Pons (tissue), 1 donor: ENCODE data around the gene FRY.
"Not testable (repeated sequence)": the region's sequence is repeated elsewhere in the genome, so short reads cannot be mapped to it uniquely, and the experiment has no call there.

Experiments
- DNase-seq: peaks from one replicate; pipeline ENCODE4 v3.0.0-alpha.2; 2016; ENCODE audit warnings: low spot score

Gene FRY

DNA sequence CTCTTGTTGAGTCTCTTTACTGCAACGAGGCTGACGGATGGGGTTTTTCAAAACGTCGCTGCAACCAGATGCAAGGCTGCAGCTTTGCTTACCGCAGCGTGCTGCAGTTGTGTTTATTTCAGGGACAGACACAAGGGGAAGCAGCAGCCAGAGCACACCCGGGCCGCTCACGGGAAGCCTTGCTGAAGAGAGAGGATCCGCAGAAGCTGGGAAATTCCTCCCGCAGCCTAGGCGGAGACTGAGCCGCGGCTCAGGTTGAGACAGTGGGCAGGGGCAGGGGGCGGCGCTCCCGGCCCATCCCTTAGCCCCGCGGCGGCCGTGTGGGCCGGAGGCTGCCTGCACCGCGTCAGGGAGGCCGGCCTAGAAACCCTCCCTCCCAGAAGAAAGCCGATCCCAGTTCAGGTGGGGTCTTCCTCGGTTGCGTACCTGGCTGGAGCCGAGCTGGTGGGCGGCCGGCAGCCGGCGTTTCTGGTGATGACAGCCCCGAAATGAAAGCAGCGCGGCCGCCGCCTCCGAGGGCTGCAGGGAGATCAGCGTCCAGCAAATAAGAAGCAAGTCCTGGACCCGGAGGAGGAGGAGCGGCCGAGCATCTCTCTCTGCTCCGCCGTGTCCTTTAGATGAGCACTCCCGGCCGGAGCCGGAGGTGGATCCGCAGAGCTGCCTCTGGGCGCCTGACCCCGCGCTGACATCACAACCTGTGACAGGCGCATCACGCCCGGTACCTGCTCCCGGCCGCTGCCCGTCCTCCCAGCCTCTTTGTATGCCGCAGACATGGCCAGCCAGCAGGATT, at the start of gene FRY:
FRY (plus strand) TSS at position 750 of the 790 bp plus-strand sequence; CDS start at position 772, 22 bp downstream.
- peak; percentile 53 for DNase-seq

- DNase-seq: no peak
These were observed 49.5 kb upstream of the FRY start for GRCh38 chr13:31982124-31982523.

DNA sequence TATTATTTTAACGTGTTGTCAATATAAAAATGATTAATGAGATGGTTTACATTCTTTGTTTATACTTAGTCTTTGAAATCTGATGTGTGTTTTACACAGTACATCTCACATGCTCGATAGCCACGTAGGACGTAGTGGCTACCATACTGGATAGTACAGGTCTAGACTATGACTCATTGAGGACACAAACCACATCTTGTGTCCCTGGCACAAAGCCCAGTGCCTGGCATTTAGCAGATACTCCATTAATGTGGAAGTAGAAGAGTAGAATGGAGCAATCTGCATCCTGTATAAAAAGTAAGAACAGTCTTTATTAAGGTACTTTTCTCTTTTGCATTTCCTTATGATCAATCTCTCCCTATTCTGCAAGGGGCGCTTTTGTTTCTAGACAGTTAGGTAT, 49.0 kb upstream of the FRY start:
- peak; percentile 37 for DNase-seq

GRCh38 chr13:31983696-31984095, 47.9 kb upstream of the FRY start:
- DNase-seq: not testable (repeated sequence)

- DNase-seq: not testable (repeated sequence)
These were observed 47.2 kb upstream of the FRY start for GRCh38 chr13:31984388-31984787.

GRCh38 chr13:31986676-31987470, 44.7 kb upstream of the FRY start:
- no peak for DNase-seq

- DNase-seq: no peak
These were observed 43.9 kb upstream of the FRY start for GRCh38 chr13:31987535-31988170.

DNA sequence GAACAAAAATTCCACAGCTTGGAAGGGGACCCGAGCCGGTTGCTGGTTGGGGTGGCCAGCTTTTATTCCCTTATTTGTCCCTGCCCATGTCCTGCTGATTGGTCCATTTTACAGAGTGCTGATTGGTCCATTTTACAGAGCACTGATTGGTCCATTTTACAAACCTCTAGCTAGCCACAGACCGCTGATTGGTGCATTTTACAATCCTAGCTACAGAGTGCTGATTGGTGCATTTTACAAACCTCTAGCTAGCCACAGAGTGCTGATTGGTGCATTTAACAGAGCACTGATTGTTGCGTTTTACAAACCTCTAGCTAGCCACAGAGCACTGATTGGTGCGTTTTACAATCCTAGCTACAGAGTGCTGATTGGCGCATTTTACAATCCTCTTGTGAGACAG, 37.2 kb upstream of the FRY start:
- DNase-seq: not testable (repeated sequence)

- no peak for DNase-seq
These were observed 35.0 kb upstream of the FRY start for GRCh38 chr13:31996601-31997000.

GRCh38 chr13:31997641-31998040, 33.9 kb upstream of the FRY start:
- DNase-seq: no peak

DNA sequence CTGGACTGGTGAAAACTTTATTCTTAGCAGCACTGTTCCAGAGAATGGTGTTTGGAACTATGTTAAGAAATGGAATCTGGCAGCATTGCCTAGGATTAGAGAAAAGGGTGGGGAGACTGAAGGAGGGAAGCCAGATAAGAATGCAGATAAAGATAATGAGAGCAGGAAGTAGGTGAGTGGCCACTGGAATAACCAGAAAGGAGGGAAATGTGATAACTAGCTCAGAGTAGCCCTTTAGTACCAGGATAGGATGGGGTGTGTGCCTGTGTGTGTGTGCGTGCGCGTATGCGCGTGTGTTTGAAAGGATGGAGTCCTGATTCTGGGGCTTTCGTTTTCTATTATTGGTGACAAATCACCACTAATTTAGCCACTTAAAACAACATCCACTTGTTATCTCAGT, 33.4 kb upstream of the FRY start:
- DNase-seq: no peak

GRCh38 chr13:32000754-32001153, 30.8 kb upstream of the FRY start:
- DNase-seq: not testable (repeated sequence)

GRCh38 chr13:32001154-32001768, 30.3 kb upstream of the FRY start:
- no peak for DNase-seq

DNA sequence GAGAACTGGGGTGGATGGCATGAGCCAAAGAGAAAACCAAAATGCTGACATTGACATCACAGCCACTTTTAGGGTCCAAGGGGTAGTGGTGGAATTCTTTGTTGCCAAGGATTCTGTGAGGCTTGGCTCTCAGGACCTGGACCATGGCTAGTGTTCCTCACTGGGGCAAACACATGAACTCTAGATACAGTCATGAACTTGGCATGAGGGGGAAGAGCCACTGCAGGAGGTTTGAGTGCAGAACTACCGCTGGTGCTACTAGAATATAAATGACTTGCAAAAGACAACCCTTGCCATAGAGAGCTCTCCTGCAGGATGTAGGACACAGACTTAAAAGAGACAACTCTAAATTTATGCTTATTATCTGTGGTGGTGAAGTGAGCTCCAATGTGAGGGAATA, 29.8 kb upstream of the FRY start:
- DNase-seq: no peak

DNA sequence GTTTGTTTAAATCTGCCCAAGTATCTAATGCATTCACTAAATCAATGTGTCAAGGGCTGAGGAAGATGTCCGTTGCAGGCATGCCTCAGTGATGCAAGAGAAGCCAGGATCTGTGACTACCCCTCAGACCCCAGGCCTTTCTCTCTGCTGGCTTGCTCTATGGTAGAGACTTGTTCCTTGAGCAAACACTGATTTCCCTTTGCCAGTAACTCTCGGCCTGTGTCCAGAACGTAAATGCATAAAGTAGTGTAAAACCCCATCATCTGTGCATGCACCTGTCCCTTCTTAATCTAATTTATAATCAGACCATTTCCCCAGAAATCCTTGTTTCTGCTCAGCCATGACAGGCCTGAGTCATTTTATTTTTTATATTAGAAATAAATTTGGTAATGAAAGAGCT, 28.7 kb upstream of the FRY start:
- no peak for DNase-seq

- no peak for DNase-seq
These were observed 24.1 kb upstream of the FRY start for GRCh38 chr13:32007494-32007893.

GRCh38 chr13:32008518-32009175, 22.9 kb upstream of the FRY start:
- DNase-seq: no peak

DNA sequence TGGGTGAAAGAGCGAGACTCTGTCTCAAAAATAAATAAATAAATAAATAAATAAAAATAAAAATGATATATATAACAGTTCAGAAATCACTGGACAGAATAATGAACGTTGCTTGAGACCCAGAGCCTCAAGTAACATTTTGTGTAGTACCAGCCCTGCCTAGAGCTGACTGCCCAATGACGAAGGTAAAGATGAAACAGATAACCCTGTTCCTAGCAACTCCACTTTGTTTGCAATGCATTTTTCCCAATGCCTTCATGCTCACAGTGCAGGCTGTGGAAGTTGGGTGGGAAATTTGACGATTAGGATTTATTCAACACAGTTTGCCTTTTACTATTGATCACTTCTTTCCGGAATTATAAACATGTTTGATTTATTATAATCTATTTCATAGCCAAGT, 22.2 kb upstream of the FRY start:
- no peak for DNase-seq

DNA sequence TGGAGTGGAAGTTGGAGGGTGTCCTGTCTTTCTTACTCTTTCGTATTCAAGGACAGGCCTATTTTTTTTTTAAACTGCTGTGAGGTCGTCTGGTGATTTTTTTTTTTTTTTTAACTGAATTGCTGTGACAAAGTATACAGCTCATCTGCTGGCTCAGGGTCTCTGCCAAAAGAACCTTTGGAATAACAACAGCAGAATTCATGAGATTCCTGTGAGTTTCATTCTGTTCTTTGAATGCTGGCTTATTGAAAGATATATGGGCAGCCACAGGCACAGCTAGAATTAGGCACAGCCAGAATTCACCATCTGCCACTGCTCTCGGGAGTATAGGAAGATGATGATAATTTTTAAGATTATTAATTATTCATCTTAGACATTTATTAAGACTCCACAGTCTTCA, 21.4 kb upstream of the FRY start:
- DNase-seq: no peak

DNA sequence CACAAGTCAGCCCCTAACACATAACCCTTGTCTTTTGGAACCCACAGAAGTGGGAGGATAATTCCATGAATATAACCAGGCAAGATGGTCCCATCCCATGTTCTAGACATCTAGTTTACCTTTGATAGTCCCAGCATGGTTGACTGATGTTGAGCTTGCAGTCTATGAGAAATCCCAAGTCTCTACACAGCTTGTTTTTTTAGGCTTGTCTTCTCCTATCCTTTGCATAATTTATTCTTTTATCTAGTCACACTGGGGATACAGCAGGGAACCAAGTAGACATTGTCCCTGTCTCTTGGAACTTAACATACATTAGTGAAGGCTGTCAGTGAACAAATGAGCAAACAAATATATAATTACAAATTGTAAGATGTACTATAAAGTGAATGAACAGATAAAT, 19.6 kb upstream of the FRY start:
- no peak for DNase-seq

DNA sequence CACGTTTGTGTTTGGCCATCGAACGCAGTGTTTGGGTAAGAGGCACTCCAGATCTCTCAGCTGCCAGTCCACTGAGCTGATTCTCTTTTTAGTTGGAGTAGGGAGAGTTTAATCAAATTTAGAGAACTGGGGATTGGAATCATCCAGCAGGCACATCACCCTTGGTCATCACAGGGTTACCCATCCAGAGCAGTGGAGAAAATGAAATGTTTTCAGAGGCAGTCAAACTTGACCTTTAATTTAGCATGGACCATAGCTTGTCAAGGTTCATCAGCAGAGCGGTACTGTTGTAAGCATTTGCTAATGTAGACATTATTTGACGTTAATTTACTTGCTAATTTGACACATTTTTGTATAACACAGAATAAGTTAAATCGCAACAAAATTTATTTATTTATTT, 18.4 kb upstream of the FRY start:
- DNase-seq: no peak

DNA sequence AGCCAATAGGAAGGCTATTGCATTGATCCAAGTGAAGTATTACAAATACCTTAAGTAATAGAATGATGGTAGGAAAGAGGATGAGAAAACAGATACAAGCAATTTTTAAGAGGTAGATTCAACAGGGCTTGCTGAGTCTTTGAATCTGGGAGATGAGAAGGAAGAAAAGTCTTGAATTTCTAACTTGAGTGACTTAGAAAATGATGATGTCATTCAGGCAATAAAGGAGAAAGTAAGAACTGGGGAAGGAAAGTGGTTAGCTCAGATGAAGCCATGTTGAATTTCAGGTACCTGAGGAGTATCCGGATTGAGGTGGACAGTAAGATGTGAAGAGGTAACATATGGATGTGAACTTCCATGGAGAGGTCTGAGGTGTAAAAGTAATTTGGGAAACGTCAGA, 15.5 kb upstream of the FRY start:
- DNase-seq: no peak
